Activated naive CD4-positive, alpha-beta T cell treated with anti-CD3 and anti-CD28 coated beads, Interleukin-2, amount 50 U/mL, for 24 hours (primary cell): Measurements from ENCODE around the gene SF3B3.

Experiments
- H3K27ac Mint-ChIP-seq: one replicate; pipeline ENCODE4 v1.8.0; 2021; ENCODE audit warnings: mild to moderate bottlenecking, mixed read lengths
- H3K27me3 Mint-ChIP-seq: one replicate; pipeline ENCODE4 v1.8.0; 2021; ENCODE audit warnings: mixed read lengths
- H3K36me3 Mint-ChIP-seq: one replicate; pipeline ENCODE4 v1.8.0; 2021; ENCODE audit warnings: mixed read lengths
- H3K4me1 Mint-ChIP-seq: one replicate; pipeline ENCODE4 v1.8.0; 2021; ENCODE audit warnings: mixed read lengths
- H3K4me3 Mint-ChIP-seq: one replicate; pipeline ENCODE4 v1.8.0; 2021; ENCODE audit warnings: mild to moderate bottlenecking, mixed read lengths
- H3K9me3 Mint-ChIP-seq: one replicate; pipeline ENCODE4 v1.8.0; 2021; ENCODE audit warnings: mixed read lengths

SF3B3 gene

DNA sequence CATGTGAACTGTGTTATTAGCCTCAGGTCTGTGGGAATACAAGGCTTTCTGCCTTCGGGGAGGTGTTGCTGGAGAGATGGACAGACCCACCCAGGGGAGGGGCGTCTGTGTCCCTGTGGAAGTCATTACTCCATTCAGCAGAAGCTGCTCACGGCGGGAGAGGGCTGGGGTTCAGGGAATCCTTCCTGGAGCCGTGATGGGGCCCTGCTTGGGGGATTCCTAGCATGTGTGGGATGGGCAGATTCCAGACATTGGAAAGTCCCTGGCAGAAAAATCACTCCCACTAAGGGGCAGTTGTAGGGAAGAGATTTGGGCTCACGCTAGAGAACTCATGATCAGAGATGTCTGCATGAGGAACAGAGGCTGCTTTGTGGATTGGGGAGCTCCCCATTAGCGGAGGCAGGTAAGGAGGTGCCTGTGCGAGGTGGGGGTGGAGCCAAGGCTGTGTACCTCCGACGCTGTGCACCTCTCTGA lies 66.4 kb downstream of the SF3B3 start:
- no peak overlapping the region for H3K27ac Mint-ChIP-seq
- H3K9me3 Mint-ChIP-seq: no peaks in the 10 kb centered on the region
- no peaks in the 10 kb centered on the region for H3K27me3 Mint-ChIP-seq
- H3K4me3 Mint-ChIP-seq: no peak overlapping the region
- H3K36me3 Mint-ChIP-seq: no peaks in the 10 kb centered on the region
- no peaks in the 10 kb centered on the region for H3K4me1 Mint-ChIP-seq

DNA sequence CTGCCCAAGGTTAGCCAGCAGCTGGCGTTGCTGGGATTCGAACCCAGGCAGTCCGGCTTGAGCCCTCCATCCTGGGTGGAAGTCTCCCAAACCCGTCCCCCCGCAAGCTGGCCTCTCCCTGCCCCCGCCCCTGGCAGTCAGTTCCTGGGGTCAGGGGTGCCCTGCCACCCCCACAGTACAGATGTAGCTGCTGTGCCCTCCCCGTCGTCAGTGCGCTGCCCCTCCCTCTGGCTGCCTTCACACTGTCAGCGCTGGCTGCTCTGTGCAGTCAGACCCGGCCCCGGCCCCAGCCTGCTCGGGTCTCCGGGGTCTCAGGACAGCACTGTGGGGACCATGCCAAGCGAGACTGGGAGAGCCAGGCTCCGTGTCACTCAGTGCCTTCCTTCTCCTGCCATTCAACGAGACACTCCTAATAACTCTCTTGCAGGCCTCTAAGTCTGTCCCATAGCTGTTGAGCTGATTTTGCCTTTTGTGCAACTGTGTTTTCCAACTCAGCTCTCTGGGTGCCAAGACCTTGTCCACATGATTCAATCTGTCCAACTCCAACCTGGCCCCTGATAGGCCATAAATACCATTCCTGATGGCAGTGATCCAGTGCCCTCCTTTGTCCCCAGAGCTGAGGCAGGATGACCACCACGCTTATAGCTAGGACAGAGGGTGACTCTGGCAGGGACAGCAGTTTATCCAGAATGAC lies 67.3 kb downstream of the SF3B3 start:
- H3K27ac Mint-ChIP-seq: no peak overlapping the region
- H3K4me3 Mint-ChIP-seq: no peak overlapping the region
- H3K27me3 Mint-ChIP-seq: no peaks in the 10 kb centered on the region
- H3K9me3 Mint-ChIP-seq: no peaks in the 10 kb centered on the region
- H3K4me1 Mint-ChIP-seq: no peaks in the 10 kb centered on the region
- no peaks in the 10 kb centered on the region for H3K36me3 Mint-ChIP-seq

DNA sequence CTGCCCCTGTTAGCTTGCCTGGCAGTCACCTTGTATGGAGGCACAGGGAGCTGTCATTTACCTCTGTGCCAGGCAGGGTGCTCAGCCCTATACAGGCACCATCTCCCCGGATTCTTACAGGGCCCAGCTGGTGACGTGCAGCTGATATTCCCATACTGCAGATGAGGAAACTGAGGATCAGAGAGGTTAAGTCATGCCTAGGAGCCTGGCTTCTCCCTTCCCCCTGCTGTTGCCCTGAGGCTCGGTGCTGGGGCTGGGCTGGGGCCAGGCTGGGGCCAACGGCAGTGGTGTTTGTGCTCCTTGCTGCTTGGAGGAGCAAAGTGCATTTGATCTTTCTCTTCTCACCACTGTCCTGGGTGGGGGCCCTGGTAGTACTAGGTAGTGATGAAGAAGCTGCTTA lies 68.0 kb downstream of the SF3B3 start:
- Mint-ChIP-seq H3K4me3 (no peak overlapping the region), H3K9me3 (no peaks in the 10 kb centered on the region), H3K4me1 (no peaks in the 10 kb centered on the region), H3K27me3 (no peaks in the 10 kb centered on the region), H3K27ac (no peak overlapping the region), H3K36me3 (no peaks in the 10 kb centered on the region)

DNA sequence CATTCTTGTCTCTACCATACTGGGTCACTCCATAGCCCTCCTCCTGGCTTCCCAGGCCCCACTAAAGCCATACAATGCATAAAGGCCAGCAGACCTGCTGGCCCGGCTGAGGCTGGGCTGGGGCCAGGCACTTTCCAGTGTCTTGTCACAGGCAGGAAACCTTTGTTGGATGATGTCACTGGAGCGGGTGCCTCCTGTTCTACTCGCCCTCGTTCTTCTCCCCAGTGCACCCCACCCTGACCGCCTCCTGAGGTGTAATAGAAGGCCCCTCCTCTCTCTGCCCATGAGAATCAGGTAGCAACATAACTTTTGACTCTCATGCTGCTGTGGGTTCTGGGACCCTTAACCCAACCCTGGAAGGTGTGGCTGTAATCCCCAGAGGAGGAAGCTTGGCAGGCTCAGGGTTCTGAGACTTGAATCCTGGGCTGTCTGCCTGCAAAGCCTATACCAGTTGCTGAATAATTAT lies 68.5 kb downstream of the SF3B3 start:
- Mint-ChIP-seq H3K36me3 (no peaks in the 10 kb centered on the region), H3K27me3 (no peaks in the 10 kb centered on the region), H3K9me3 (no peaks in the 10 kb centered on the region), H3K4me1 (no peaks in the 10 kb centered on the region), H3K4me3 (no peak overlapping the region), H3K27ac (no peak overlapping the region)

DNA sequence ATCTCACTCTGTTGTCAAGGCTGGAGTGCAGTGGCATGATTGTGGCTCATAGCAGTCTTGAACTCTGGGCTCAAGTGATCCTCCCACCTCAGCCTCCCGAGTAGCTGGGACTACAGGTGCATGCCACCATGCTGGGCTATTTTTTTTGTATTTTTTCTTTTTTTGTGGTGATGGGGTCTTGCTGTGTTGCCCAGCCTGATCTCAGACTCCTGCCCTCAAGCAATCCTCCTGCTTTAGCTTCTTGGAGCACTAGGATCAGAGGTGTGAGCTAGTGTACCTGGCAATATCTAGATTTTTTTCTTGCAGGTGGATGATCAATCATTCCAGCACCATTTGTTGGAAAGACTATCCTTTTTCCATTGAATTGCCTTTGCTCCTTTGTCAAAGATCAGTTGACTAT lies 69.9 kb downstream of the SF3B3 start:
- H3K27ac Mint-ChIP-seq: no peak overlapping the region
- no peaks in the 10 kb centered on the region for H3K27me3 Mint-ChIP-seq
- H3K36me3 Mint-ChIP-seq: no peaks in the 10 kb centered on the region
- no peaks in the 10 kb centered on the region for H3K9me3 Mint-ChIP-seq
- no peaks in the 10 kb centered on the region for H3K4me1 Mint-ChIP-seq
- no peak overlapping the region for H3K4me3 Mint-ChIP-seq

DNA sequence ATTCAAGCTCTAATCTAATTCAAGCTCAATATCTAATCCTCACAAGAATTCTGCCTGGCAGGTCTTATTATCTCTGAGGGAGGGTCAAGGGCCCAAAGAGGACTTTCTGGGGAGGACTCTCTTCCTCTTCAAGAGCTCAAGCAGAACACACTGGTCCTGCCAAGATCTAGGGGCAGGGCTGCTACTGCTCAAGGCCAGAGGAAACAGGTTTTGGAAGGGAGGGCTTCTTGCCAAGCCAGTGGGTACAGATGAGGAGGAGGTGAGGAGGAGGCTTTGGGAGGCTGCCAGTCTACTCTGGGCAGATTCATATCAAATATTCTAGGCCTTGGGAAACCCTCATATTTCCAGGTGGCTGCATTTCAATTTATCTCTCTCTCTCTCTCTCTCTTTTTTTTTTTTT lies 71.0 kb downstream of the SF3B3 start:
- Mint-ChIP-seq H3K9me3 (no peaks in the 10 kb centered on the region), H3K4me3 (no peak overlapping the region), H3K27me3 (no peaks in the 10 kb centered on the region), H3K4me1 (no peaks in the 10 kb centered on the region), H3K36me3 (no peaks in the 10 kb centered on the region), H3K27ac (no peak overlapping the region)

DNA sequence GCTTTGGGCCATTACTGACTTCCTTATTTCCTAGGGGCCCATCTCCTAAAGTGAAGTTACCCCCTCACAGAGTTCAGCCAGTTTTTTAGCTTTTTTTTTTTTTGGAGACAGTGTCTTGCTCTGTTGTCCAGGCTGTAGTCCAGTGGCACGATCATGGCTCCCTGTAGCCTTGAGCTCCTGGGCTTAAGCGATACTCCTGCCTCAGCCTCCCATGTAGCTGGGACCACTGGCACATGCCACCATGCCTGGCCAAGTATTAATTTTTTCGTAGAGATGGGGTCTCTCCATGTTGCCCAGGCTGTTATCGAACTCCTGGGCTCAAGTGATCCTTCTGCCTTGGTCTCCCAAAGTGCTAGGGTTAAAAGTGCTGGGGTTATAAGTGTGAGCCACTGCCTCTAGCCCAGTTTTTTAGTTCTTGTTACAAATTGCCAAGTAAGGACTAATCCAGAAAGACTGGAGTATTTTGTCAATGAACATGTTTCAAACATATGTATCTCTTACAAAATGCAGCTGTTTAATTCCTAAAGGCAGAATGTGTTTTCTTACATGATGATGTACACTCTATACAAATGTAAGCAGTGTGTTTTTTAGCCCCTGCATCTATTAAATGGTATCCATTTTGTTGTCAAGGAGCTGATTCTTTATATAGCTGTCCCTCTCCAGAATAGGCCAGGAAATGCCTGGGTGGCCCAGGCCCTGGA lies 73.7 kb downstream of the SF3B3 start:
- Mint-ChIP-seq H3K27ac (no peak overlapping the region), H3K27me3 (peaks cover 4% of the 10 kb centered on the region), H3K4me1 (no peaks in the 10 kb centered on the region), H3K4me3 (no peak overlapping the region), H3K36me3 (no peaks in the 10 kb centered on the region), H3K9me3 (no peaks in the 10 kb centered on the region)

DNA sequence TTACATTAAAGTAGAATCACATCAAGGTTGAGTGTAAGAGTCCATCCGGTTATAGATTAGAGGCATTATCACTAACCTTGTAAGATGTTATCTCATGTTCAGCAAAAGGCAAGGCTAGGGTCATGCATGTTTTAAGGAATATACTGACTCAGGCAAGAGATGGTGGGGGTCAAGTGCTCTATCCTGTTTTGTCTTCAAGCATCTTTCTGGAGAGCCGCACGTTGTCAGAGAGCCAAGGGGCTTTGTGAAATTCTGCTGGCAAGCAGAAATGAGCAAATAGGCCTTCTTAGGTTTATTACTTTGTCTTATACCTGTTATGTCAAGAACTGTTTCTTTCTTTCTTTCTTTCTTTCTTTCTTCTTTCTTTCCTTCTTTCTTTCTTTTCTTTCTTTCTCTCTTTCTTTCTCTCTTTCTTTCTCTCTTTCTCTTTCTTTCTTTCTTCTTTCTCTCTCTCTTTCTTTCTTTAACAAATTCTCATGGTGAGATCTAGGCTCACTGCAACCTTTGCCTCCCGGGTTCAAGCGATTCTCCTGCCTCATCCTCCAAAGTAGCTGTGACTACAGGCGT lies 75.4 kb downstream of the SF3B3 start:
- Mint-ChIP-seq H3K9me3 (no peaks in the 10 kb centered on the region), H3K27ac (no peak overlapping the region), H3K4me3 (no peak overlapping the region), H3K36me3 (no peaks in the 10 kb centered on the region), H3K27me3 (peaks cover 4% of the 10 kb centered on the region), H3K4me1 (no peaks in the 10 kb centered on the region)

DNA sequence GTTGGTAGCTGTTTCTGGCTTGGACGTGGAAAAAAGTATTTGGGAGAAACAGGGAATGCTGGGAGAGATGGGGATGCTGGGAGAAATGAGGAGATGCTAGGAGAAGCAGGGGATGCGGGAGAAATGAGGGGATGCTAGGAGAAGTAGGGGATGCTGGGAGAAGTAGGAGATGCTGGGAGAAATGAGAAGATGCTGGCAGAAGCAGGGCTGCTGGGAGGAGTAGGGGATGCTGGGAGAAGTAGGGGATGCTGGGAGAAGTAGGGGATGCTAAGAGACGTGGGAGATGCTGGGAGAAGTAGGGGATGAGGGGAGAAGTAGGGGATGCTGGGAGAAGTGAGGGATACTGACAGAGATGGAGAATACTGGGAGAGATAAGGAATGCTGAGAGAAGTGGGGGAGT lies 77.1 kb downstream of the SF3B3 start:
- no peaks in the 10 kb centered on the region for H3K4me1 Mint-ChIP-seq
- H3K27me3 Mint-ChIP-seq: peaks cover 4% of the 10 kb centered on the region
- H3K9me3 Mint-ChIP-seq: no peaks in the 10 kb centered on the region
- no peak overlapping the region for H3K4me3 Mint-ChIP-seq
- no peak overlapping the region for H3K27ac Mint-ChIP-seq
- H3K36me3 Mint-ChIP-seq: no peaks in the 10 kb centered on the region

DNA sequence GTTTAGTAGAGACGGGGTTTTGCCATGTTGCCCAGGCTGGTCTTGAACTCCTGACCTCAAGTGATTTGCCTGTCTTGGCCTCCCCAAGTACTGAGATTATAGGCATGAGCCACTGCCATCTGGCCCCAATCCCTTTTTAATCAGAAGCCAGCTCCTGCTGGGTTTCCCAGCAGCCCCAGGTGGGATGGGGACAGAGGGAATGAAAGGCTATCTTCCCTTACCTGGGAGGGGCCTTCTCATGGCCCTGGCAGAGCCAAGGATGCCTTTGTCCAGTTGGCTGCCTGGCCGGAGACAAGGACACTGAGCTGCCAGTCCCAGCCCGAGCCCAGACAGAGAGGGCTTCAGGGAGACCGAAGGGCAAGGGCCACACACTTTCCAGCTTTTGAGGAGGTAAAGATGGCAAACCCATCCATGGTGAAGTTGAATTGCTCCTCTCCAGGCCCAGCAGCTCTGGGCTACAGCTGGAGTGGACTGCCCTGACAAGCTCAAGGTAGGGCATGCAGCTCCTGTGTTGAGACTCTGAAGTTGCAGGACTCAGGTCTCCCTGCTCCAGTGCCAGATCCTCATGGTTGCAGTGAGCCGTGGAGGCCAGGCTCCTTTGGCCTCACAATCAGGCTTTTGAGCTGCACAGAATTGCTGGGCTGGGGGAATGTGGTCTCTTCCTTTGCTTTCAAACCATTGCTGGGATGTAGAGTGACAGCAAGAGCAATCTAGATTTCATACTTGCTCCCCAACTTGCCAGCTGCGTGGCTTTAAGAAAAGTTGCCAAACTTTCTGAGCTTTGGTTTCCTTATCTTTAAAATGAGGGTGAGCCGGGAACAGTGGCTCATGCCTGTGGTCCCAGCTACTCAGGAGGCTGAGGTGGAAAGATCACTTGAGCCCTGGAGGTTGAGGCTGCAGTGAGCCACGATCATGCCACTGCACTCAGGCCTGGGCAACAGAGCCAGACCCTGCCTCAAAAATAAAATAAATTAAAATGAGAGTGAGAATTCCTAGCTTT lies 78.3 kb downstream of the SF3B3 start:
- no peaks in the 10 kb centered on the region for H3K9me3 Mint-ChIP-seq
- H3K27ac Mint-ChIP-seq: no peak overlapping the region
- no peaks in the 10 kb centered on the region for H3K36me3 Mint-ChIP-seq
- peaks cover 4% of the 10 kb centered on the region for H3K27me3 Mint-ChIP-seq
- H3K4me1 Mint-ChIP-seq: no peaks in the 10 kb centered on the region
- H3K4me3 Mint-ChIP-seq: no peak overlapping the region

DNA sequence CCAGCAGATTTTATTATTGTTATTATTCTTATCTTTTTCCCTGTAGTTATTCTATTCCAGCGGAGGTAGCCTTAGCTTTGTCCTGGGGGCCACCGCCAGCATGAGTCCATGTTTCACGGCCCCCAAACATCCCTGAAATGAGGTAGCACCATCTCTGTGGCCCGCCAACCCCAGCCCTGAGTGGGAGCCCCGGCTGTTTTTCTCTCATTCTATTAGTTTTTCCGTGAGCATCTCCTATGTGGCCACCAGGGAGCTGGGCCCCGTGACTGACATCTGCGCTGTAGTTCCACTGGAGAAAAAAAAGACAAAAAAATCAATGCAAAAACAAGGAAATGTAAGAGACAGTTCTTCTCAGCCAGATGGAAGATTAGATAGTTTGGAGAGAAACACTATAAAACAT lies 79.2 kb downstream of the SF3B3 start:
- peaks cover 4% of the 10 kb centered on the region for H3K27me3 Mint-ChIP-seq
- H3K36me3 Mint-ChIP-seq: no peaks in the 10 kb centered on the region
- no peak overlapping the region for H3K27ac Mint-ChIP-seq
- no peaks in the 10 kb centered on the region for H3K4me1 Mint-ChIP-seq
- H3K4me3 Mint-ChIP-seq: no peak overlapping the region
- no peaks in the 10 kb centered on the region for H3K9me3 Mint-ChIP-seq

DNA sequence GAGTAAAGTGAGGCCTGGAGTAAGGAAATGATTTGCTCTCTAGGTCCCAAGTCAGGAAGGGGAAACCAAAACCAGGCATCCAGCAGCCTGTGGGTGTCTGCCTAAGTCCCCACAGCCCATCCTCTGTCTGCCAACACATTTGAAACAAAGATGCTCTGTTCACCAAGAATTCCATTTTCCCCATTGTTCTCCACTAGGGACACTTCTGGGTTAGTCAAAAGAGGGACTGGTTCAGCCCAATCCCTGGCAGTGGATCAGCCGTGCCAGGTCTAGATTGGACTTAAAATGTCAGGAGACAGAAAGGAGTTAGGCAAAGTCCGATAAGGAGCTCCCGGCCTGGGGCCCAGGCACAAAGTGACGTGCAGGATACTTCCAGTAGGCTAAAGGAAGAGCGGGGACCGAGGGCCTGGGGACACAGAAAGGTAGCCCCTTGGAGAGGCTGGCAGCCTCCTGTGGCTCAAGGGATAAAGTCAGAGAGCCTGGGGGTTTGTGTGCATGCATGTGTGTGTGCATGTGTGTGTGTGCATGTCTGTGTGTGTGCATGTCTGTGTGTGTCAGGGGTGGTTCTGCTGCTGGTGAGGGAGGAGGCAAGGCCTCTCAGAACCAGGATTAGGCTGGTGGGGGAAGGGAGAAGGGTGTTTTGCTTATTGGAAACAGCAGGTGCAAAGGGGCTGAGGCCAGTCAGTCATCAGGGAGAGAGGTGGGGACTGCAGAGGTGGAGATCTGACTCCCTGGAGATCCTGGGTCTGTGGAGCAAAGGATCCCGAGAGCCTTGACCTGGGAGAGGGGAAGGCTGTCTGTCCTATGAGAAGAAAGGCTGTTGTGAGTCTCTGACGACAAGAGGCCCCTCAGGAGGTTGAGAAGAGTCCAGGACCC lies 81.0 kb downstream of the SF3B3 start:
- no peaks in the 10 kb centered on the region for H3K4me1 Mint-ChIP-seq
- no peaks in the 10 kb centered on the region for H3K9me3 Mint-ChIP-seq
- H3K4me3 Mint-ChIP-seq: no peak overlapping the region
- H3K27me3 Mint-ChIP-seq: peaks cover 4% of the 10 kb centered on the region
- no peak overlapping the region for H3K27ac Mint-ChIP-seq
- no peaks in the 10 kb centered on the region for H3K36me3 Mint-ChIP-seq

DNA sequence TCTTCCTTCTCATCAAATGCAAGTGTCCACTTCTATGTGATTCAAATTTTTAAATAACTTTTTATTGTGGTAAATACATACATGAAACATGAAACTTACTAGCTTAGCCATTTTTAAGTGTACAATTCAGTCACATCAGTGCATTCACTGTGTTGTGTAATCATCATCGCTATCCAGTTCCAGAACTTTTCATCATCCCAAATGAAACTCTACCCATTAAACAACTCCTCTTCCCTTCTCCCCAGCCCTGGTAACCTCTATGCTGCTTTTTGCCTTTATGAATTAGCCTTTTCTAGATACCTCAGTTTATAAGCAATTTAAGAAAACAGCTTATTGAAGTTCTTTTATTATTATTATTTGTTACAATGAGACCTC lies 81.7 kb downstream of the SF3B3 start:
- H3K36me3 Mint-ChIP-seq: no peaks in the 10 kb centered on the region
- no peaks in the 10 kb centered on the region for H3K4me1 Mint-ChIP-seq
- H3K27ac Mint-ChIP-seq: no peak overlapping the region
- H3K4me3 Mint-ChIP-seq: no peak overlapping the region
- H3K9me3 Mint-ChIP-seq: no peaks in the 10 kb centered on the region
- peaks cover 3% of the 10 kb centered on the region for H3K27me3 Mint-ChIP-seq

DNA sequence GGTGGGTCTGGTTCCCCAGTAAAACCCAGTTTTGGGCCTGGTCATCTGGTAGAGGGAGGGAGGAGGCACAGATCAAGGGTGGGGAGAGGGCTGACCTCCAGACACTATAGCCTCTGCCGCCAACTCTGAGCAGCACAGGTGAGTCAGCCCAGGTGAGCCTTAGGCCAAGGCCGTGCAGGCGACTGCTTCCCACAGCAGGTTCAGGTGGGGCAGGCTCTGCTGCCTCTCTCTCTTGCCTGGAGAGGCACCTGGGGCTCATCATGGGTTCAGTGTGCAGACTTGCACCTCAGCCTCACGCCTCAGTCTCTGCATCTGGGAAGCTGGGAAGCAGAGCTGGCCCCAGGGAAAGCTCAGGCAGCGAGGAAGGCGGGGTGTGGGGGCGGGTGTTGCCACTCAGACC lies 84.9 kb downstream of the SF3B3 start:
- Mint-ChIP-seq H3K4me3 (no peak overlapping the region), H3K27me3 (no peaks in the 10 kb centered on the region), H3K4me1 (no peaks in the 10 kb centered on the region), H3K27ac (no peak overlapping the region), H3K9me3 (no peaks in the 10 kb centered on the region), H3K36me3 (no peaks in the 10 kb centered on the region)
